IMR-90 (cell line): ENCODE results near the gene VSIR.

ENCODE experiments used
- BHLHE40 ChIP-seq: fragments of 150-350 bp; IDR thresholded peaks from 2 replicates; pipeline ENCODE4 v1.6.1; 2016; ENCODE audit warnings: mild to moderate bottlenecking, low read depth, low read length
- CTCF ChIP-seq: conservative IDR thresholded peaks from 2 replicates; pipeline ENCODE4 v1.5.1; 2012; ENCODE audit warnings: mild to moderate bottlenecking, low read depth, low read length, improper control_type of control experiment
- ELK1 ChIP-seq: fragments of 150-350 bp; IDR thresholded peaks from 2 replicates; pipeline ENCODE4 v1.6.1; 2016; ENCODE audit warnings: low read depth, mild to moderate bottlenecking, low read length, moderate library complexity, borderline replicate concordance
- MAFK ChIP-seq: IDR thresholded peaks from 2 replicates; pipeline ENCODE4 v1.6.1; 2012; ENCODE audit warnings: low read depth, low read length, improper control_type of control experiment
- MXI1 ChIP-seq: IDR thresholded peaks from 2 replicates; pipeline ENCODE4 v1.6.1; 2012; ENCODE audit warnings: low read depth, mild to moderate bottlenecking, low read length, moderate library complexity, borderline replicate concordance
- POLR2A ChIP-seq: IDR thresholded peaks from 2 replicates; pipeline ENCODE4 v1.6.1; 2012; ENCODE audit warnings: mild to moderate bottlenecking, low read depth, low read length
- RCOR1 ChIP-seq: IDR thresholded peaks from 2 replicates; pipeline ENCODE4 v1.6.1; 2012; ENCODE audit warnings: mild to moderate bottlenecking, low read length, improper control_type of control experiment; ENCODE audit not compliant: insufficient replicate concordance
- RFX5 ChIP-seq: IDR thresholded peaks from 2 replicates; pipeline ENCODE4 v1.8.0; 2012; ENCODE audit warnings: low read depth, mild to moderate bottlenecking, low read length, moderate library complexity

GRCh38 chr10:71799608-71800453, 26.5 kb upstream of the VSIR start:
- TF ChIP-seq CTCF (no peak), RCOR1 (no peak), POLR2A (no peak), MAFK (no peak), BHLHE40 (no peak), ELK1 (no peak), MXI1 (no peak), RFX5 (no peak)
